ENCODE results near the gene XYLB.

- TF ChIP-seq, protein P1, sequence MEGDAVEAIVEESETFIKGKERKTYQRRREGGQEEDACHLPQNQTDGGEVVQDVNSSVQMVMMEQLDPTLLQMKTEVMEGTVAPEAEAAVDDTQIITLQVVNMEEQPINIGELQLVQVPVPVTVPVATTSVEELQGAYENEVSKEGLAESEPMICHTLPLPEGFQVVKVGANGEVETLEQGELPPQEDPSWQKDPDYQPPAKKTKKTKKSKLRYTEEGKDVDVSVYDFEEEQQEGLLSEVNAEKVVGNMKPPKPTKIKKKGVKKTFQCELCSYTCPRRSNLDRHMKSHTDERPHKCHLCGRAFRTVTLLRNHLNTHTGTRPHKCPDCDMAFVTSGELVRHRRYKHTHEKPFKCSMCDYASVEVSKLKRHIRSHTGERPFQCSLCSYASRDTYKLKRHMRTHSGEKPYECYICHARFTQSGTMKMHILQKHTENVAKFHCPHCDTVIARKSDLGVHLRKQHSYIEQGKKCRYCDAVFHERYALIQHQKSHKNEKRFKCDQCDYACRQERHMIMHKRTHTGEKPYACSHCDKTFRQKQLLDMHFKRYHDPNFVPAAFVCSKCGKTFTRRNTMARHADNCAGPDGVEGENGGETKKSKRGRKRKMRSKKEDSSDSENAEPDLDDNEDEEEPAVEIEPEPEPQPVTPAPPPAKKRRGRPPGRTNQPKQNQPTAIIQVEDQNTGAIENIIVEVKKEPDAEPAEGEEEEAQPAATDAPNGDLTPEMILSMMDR (conservative IDR thresholded peaks at IDR 0.05) = no peak
- TF ChIP-seq ZFX (IDR thresholded peaks at IDR 0.05) = no peak
Observed at GRCh38 chr3:38446812-38447211, 100.2 kb downstream of the XYLB start.

All from C4-2B (cell line).